HepG2 (cell line): ENCODE data around the gene WNT4.

Experiments
- ASH2L ChIP-seq: fragments of 300-600, 200-600 bp; sonication (generic); IDR thresholded peaks from 2 replicates; pipeline ENCODE4 v1.7.0; 2017; ENCODE audit warnings: low read depth, mild to moderate bottlenecking, moderate library complexity, mixed read lengths, low read length; ENCODE audit not compliant: insufficient read length
- HMGA1 ChIP-seq: sonication (generic); formaldehyde crosslinking; conservative IDR thresholded peaks from 2 replicates; pipeline ENCODE4 v1.4.0; 2020; ENCODE audit warnings: missing genetic modification reagents
- KLF13 ChIP-seq: sonication (generic); formaldehyde crosslinking; IDR thresholded peaks from 2 replicates; pipeline ENCODE4 v1.4.0; 2020; ENCODE audit warnings: mild to moderate bottlenecking, missing genetic modification reagents
- LCORL ChIP-seq, 2 experiments: fragments of 450-650 bp in 1 of 2; sonication (generic) in 1 of 2; formaldehyde crosslinking in 1 of 2; IDR thresholded peaks; 2 replicates each; pipeline versions ENCODE4 v1.5.0 to v1.6.1; 2017 to 2020; ENCODE audit warnings: antibody characterized with exemption in 1 of 2, missing genetic modification reagents in 1 of 2
- MTF1 ChIP-seq: sonication (generic); formaldehyde crosslinking; IDR thresholded peaks from 2 replicates; pipeline ENCODE4 v1.5.0; 2020; ENCODE audit warnings: missing genetic modification reagents
- POLR2AphosphoS2 ChIP-seq: IDR thresholded peaks from 2 replicates; pipeline ENCODE4 v1.6.1; 2011; ENCODE audit warnings: low read depth, low read length, improper control_type of control experiment
- TBP ChIP-seq: sonication (generic); formaldehyde crosslinking; IDR thresholded peaks from 2 replicates; pipeline ENCODE4 v1.5.0; 2020; ENCODE audit warnings: missing genetic modification reagents
- TP53 ChIP-seq: sonication (generic); formaldehyde crosslinking; conservative IDR thresholded peaks from 2 replicates; pipeline ENCODE4 v1.4.0; 2020; ENCODE audit warnings: missing genetic modification reagents
- ZNF124 ChIP-seq: sonication (generic); formaldehyde crosslinking; IDR thresholded peaks from 2 replicates; pipeline ENCODE4 v1.4.0; 2020; ENCODE audit warnings: missing genetic modification reagents
- ZNF574 ChIP-seq: sonication (generic); formaldehyde crosslinking; IDR thresholded peaks from 2 replicates; pipeline ENCODE4 v1.4.0; 2020; ENCODE audit warnings: missing genetic modification reagents
- ZNF772 ChIP-seq: sonication (generic); formaldehyde crosslinking; IDR thresholded peaks from 2 replicates; pipeline ENCODE4 v1.5.0; 2020; ENCODE audit warnings: mild to moderate bottlenecking, missing genetic modification reagents
- TF ChIP-seq, protein P1 (sequence below): sonication (generic); formaldehyde crosslinking; IDR thresholded peaks from 2 replicates; pipeline ENCODE4 v1.5.0; 2020; ENCODE audit warnings: mild to moderate bottlenecking, missing genetic modification reagents, moderate library complexity

GRCh38 chr1:22157359-22157966, 14.6 kb upstream of the WNT4 start:
- no peak for TF ChIP-seq ASH2L
- TF ChIP-seq POLR2AphosphoS2 = no peak
- no peak for TF ChIP-seq ZNF124 (CRISPR knock-in tag)
- TF ChIP-seq KLF13 (CRISPR knock-in tag) = no peak
- TF ChIP-seq ZNF574 (CRISPR knock-in tag) = no peak
- TF ChIP-seq, protein P1, sequence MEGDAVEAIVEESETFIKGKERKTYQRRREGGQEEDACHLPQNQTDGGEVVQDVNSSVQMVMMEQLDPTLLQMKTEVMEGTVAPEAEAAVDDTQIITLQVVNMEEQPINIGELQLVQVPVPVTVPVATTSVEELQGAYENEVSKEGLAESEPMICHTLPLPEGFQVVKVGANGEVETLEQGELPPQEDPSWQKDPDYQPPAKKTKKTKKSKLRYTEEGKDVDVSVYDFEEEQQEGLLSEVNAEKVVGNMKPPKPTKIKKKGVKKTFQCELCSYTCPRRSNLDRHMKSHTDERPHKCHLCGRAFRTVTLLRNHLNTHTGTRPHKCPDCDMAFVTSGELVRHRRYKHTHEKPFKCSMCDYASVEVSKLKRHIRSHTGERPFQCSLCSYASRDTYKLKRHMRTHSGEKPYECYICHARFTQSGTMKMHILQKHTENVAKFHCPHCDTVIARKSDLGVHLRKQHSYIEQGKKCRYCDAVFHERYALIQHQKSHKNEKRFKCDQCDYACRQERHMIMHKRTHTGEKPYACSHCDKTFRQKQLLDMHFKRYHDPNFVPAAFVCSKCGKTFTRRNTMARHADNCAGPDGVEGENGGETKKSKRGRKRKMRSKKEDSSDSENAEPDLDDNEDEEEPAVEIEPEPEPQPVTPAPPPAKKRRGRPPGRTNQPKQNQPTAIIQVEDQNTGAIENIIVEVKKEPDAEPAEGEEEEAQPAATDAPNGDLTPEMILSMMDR (CRISPR knock-in tag) = no peak
- TF ChIP-seq MTF1 = no peak
- TF ChIP-seq LCORL (IDR thresholded peaks at IDR 0.05) = no peak
- TF ChIP-seq LCORL (CRISPR knock-in tag; IDR thresholded peaks at IDR 0.05) = no peak
- no peak for TF ChIP-seq TP53
- no peak for TF ChIP-seq ZNF772 (CRISPR knock-in tag)
- no peak for TF ChIP-seq HMGA1 (CRISPR knock-in tag)
- no peak for TF ChIP-seq TBP
